Kidney epithelial cell (primary cell): ENCODE results near the gene GNPDA1. TPM values are rescaled to one million over a fixed set of nuclear protein-coding genes. Genes with fewer than 3 reads are reported as not detected.

Experiments used
- DNase-seq: peaks from one replicate; pipeline ENCODE4 v3.0.0-alpha.2; 2010; ENCODE audit warnings: low read depth
- H3K27me3 ChIP-seq: 2 replicates; pipeline ENCODE4 v1.6.0; 2011; ENCODE audit warnings: low read length; ENCODE audit not compliant: control insufficient read depth, insufficient read depth
- H3K36me3 ChIP-seq: 2 replicates; pipeline ENCODE4 v1.5.1; 2011; ENCODE audit warnings: low read length; ENCODE audit not compliant: control insufficient read depth, insufficient read depth
- H3K4me3 ChIP-seq: 2 replicates; pipeline ENCODE4 v1.5.1; 2011; ENCODE audit warnings: low read depth, mild to moderate bottlenecking, control low read depth, low read length
- CTCF ChIP-seq: IDR thresholded peaks from 2 replicates; pipeline ENCODE4 v1.5.1; 2011; ENCODE audit warnings: mild to moderate bottlenecking, moderate library complexity, low read length, control low read depth, inconsistent platforms; ENCODE audit not compliant: insufficient read depth, poor library complexity, severe bottlenecking
- total RNA-seq: library from RNA; depleted of rRNA; stranded (reverse); fragments of >200 nt; gene quantifications from 2 replicates; pipeline ENCODE4 v1.2.3, GENCODE V29; 2015

GNPDA1 gene
- total RNA-seq, 1 donor from 2014 or later = 164 TPM

- H3K4me3 ChIP-seq = no peak overlapping the region
- peak; percentile 63 for TF ChIP-seq CTCF
- H3K36me3 ChIP-seq = no peaks in the 10 kb centered on the region
- no peaks in the 10 kb centered on the region for H3K27me3 ChIP-seq
- no peak for DNase-seq
These were observed 20.4 kb downstream of the GNPDA1 start for GRCh38 chr5:141992349-141992963.

- no peak for DNase-seq
- Histone ChIP-seq H3K4me3 (no peak overlapping the region), H3K27me3 (no peaks in the 10 kb centered on the region), H3K36me3 (no peaks in the 10 kb centered on the region)
- TF ChIP-seq CTCF = no peak
These were observed 23.1 kb downstream of the GNPDA1 start for GRCh38 chr5:141989720-141990119.

DNA sequence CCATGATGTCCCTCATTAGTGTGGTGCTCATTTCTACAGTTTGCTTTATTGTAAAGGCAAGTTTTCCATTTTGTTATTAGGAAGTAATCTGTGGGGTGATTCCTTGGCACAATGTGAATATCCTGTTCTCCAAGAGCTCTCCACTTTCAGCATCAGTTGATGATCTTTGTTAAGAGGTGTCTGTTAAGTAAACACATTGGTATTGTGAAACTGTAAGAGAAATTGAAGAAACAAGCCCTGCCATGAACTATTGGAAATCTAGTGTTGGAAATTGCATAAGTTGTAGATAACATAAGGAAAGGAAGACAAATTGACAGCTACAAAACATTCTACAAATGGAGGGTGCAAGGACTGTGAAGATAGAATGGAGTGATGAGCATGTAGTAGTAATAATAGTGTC, 26.8 kb downstream of the GNPDA1 start:
- H3K27me3 ChIP-seq = no peaks in the 10 kb centered on the region
- no peak for DNase-seq
- H3K4me3 ChIP-seq = no peak overlapping the region
- TF ChIP-seq CTCF = no peak
- H3K36me3 ChIP-seq = no peaks in the 10 kb centered on the region

- no peak for TF ChIP-seq CTCF
- H3K36me3 ChIP-seq = peaks cover 2% of the 10 kb centered on the region
- H3K27me3 ChIP-seq = no peaks in the 10 kb centered on the region
- no peak overlapping the region for H3K4me3 ChIP-seq
- DNase-seq = no peak
These were observed 30.2 kb downstream of the GNPDA1 start for GRCh38 chr5:141982626-141983025.

GRCh38 chr5:141978389-141978788, 34.4 kb downstream of the GNPDA1 start:
- no peak for DNase-seq
- no peak for TF ChIP-seq CTCF
- peaks cover 2% of the 10 kb centered on the region for H3K36me3 ChIP-seq
- H3K4me3 ChIP-seq = no peak overlapping the region
- H3K27me3 ChIP-seq = no peaks in the 10 kb centered on the region

- DNase-seq = no peak
- no peak for TF ChIP-seq CTCF
- H3K36me3 ChIP-seq = peaks cover 2% of the 10 kb centered on the region
- no peak overlapping the region for H3K4me3 ChIP-seq
- no peaks in the 10 kb centered on the region for H3K27me3 ChIP-seq
These were observed 36.7 kb downstream of the GNPDA1 start for GRCh38 chr5:141976176-141976575.
